GM12878 (cell line): ENCODE results near the gene TNFRSF6B.

Experiments used
- ATF2 ChIP-seq: IDR thresholded peaks from 2 replicates; pipeline ENCODE4 v1.6.1; 2012; ENCODE audit warnings: low read length, inconsistent platforms
- BCL3 ChIP-seq: IDR thresholded peaks from 2 replicates; pipeline ENCODE4 v1.6.1; 2011; ENCODE audit warnings: borderline replicate concordance, low read depth, mild to moderate bottlenecking, moderate library complexity, low read length; ENCODE audit not compliant: insufficient read depth, poor library complexity, severe bottlenecking
- CTCF ChIP-seq, 3 experiments: IDR thresholded peaks in 2 of 3; conservative IDR thresholded peaks in 1 of 3; 2 replicates each; pipeline ENCODE4 v1.5.1; 2011; ENCODE audit warnings: low read depth in 3 of 3, low read length in 3 of 3, mild to moderate bottlenecking in 3 of 3, control low read depth in 2 of 3, moderate library complexity in 2 of 3, inconsistent platforms in 1 of 3, mixed read lengths in 1 of 3; ENCODE audit not compliant: control insufficient read depth in 2 of 3, insufficient read depth in 1 of 3; ENCODE audit errors: extremely low read depth in 1 of 3
- EGR1 ChIP-seq, 2 experiments: IDR thresholded peaks; 1 replicate in 1 of 2; 2 replicates in 1 of 2; pipeline ENCODE4 v1.6.1; 2011 to 2012; ENCODE audit warnings: low read depth in 2 of 2, low read length in 2 of 2, borderline replicate concordance in 1 of 2, mild to moderate bottlenecking in 1 of 2, moderate library complexity in 1 of 2
- GABPA ChIP-seq: IDR thresholded peaks from 2 replicates; pipeline ENCODE4 v1.6.1; 2014; ENCODE audit warnings: antibody characterized with exemption, low read depth, mild to moderate bottlenecking, inconsistent platforms
- HDAC6 ChIP-seq: fragments of 200-600 bp; sonication (generic); IDR thresholded peaks from one replicate; pipeline ENCODE4 v1.8.0; 2017; ENCODE audit warnings: antibody characterized with exemption; ENCODE audit not compliant: unreplicated experiment
- MTA2 ChIP-seq: fragments of 450-650 bp; IDR thresholded peaks from 2 replicates; pipeline ENCODE4 v1.6.1; 2016; ENCODE audit warnings: low read depth, mild to moderate bottlenecking, moderate library complexity
- NKRF ChIP-seq: fragments of 450-650 bp; conservative IDR thresholded peaks from 2 replicates; pipeline ENCODE4 v1.6.1; 2017; ENCODE audit warnings: mild to moderate bottlenecking, moderate library complexity
- POLR2A ChIP-seq: IDR thresholded peaks from 2 replicates; pipeline ENCODE4 v1.6.1; 2011; ENCODE audit warnings: low read depth, mild to moderate bottlenecking, low read length
- RFX5 ChIP-seq: IDR thresholded peaks from 2 replicates; pipeline ENCODE4 v1.6.1; 2011; ENCODE audit warnings: low read depth, low read length, improper control_type of control experiment
- SP1 ChIP-seq: IDR thresholded peaks from one replicate; pipeline ENCODE4 v1.6.1; 2011; ENCODE audit warnings: low read depth, low read length

GRCh38 chr20:63745424-63745805, 49.0 kb downstream of the TNFRSF6B start:
- TF ChIP-seq HDAC6 (no peak), EGR1 (IDR thresholded peaks at IDR 0.05; ENCODE audit: borderline replicate concordance in 1 of 2, low read depth in 2 of 2, low read length in 2 of 2) (no peak), SP1 (no peak), CTCF (IDR thresholded peaks at IDR 0.05 in 2 of 3, conservative IDR thresholded peaks at IDR 0.05 in 1 of 3; ENCODE audit: control insufficient read depth in 2 of 3, extremely low read depth in 1 of 3, insufficient read depth in 1 of 3, low read depth in 3 of 3, low read length in 3 of 3) (no peak), BCL3 (no peak), POLR2A (no peak), GABPA (no peak), ATF2 (no peak), RFX5 (no peak), NKRF (no peak), MTA2 (no peak)
